ENCODE data around the gene COL26A1. TPM values are rescaled to one million over a fixed set of nuclear protein-coding genes. Genes with fewer than 3 reads are reported as not detected.

COL26A1 gene
- total and polyA plus RNA-seq, 7 donors = 0.13 TPM; not detected in 6

DNA sequence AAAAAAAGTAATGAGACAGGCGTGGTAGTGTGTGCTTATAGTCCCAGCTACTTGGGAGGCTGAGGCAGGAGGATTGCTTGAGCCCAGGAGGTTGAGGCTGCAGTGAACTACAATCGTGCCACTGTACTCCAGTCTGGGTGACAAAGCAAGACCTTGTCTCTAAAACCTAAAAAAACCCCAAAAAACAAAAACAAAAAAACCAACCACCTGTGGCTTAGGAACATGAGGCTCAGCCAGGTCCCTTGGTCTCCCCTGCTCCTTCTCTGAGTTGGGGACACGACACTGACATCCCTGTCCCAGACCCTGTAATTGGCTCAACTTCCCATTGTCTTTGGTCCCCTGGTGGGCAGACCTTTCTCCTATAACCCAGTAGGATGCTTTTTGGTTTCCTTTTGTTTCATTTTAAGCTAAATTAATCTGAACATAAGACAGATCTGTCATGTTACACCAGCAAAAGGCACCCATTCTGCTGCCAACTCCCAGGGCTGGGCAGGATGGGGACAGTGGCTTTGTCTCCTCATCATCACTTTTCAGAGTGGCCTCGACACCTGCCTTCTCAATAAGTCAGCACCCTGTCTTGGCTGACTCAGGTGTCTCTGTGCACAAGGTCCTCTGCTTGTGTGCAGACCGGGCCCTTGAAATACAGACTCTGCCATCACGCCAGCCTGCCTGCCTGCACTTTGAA is 192.1 kb downstream of the COL26A1 start:
- Histone ChIP-seq H3K36me3 (no peaks in the 10 kb centered on the region), H3K27ac (no peak overlapping the region), H3K9me3 (no peaks in the 10 kb centered on the region), H3K27me3 (peaks cover 0 to 3% (median 3%) of the 10 kb centered on the region in 3 donors), H3K4me3 (no peak overlapping the region), H3K4me1 (no peaks in the 10 kb centered on the region)
- 75 to 88% methylated on average over 6 of the region's 6 CpGs for WGBS, 2 donors
- no peak for DNase-seq
- TF ChIP-seq, protein P1, sequence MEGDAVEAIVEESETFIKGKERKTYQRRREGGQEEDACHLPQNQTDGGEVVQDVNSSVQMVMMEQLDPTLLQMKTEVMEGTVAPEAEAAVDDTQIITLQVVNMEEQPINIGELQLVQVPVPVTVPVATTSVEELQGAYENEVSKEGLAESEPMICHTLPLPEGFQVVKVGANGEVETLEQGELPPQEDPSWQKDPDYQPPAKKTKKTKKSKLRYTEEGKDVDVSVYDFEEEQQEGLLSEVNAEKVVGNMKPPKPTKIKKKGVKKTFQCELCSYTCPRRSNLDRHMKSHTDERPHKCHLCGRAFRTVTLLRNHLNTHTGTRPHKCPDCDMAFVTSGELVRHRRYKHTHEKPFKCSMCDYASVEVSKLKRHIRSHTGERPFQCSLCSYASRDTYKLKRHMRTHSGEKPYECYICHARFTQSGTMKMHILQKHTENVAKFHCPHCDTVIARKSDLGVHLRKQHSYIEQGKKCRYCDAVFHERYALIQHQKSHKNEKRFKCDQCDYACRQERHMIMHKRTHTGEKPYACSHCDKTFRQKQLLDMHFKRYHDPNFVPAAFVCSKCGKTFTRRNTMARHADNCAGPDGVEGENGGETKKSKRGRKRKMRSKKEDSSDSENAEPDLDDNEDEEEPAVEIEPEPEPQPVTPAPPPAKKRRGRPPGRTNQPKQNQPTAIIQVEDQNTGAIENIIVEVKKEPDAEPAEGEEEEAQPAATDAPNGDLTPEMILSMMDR (IDR thresholded peaks at IDR 0.05) = no peak
- intact Hi-C loops (cut with DNase I) = no loop called here

DNA sequence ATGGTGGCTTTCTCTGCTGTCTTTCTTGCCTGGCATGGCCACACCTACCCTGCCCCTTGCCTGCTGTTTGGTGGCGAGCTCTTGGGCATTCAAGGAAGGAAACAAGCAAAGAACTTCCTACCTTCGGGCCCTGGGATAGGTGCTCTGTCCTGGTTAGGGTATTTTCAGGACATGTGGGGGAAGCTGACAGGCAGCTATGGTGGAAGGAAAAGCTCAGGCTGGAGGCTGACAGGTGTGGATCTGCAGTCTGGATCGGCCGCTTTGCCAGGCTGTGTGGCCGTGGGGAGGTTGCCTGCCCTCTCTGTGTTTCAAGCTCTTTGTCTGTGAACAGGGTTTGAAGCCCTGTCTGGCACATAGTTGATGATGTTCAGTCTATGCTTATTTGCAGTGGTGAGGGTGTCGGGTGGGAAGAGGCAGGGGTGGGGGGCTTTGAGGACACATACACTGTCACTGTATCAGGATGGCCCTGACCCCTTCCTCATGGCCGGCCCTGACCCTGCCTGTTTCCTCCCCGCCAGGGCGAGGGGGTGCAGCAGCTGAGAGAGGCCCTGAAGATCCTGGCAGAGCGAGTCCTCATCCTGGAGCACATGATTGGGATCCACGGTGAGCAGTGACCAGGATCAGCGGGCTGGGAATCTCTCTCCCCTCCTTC is 192.7 kb downstream of the COL26A1 start:
- intact Hi-C loops (cut with DNase I) = no loop called here
- TF ChIP-seq POLR2A (IDR thresholded peaks at IDR 0.05) = no peak
- TF ChIP-seq, protein P1 (IDR thresholded peaks at IDR 0.05) = no peak
- TF ChIP-seq POLR2AphosphoS5 (IDR thresholded peaks at IDR 0.05) = no peak
- no peak for TF ChIP-seq EP300 (IDR thresholded peaks at IDR 0.05)
- Histone ChIP-seq H3K4me1 (no peaks in the 10 kb centered on the region), H3K9me3 (no peaks in the 10 kb centered on the region), H3K36me3 (no peaks in the 10 kb centered on the region), H3K4me3 (no peak overlapping the region), H3K27me3 (peaks cover 0 to 3% (median 3%) of the 10 kb centered on the region in 3 donors), H3K27ac (no peak overlapping the region)
- DNase-seq = no peak
- 80 to 86% methylated on average over 12 of the region's 12 CpGs for WGBS, 2 donors

DNA sequence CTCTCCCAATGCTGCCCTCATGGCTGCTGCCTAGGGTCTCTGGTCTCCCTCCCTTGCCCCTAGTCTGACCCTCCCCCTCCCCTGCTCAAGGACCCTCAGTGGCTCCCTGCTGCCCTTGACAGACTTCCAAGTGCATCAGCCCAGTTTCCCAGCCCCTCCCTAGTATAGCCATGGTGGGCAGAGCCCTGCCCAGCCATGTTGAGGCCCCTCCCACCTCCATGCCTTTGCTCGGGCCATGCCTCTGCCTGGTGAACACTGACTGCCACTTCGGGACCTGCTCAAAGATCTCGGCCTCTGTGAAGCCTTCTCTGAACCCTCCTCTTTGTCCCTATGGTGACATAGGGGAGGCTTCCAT is 193.2 kb downstream of the COL26A1 start:
- Histone ChIP-seq H3K4me1 (no peaks in the 10 kb centered on the region), H3K9me3 (no peaks in the 10 kb centered on the region), H3K36me3 (no peaks in the 10 kb centered on the region), H3K27me3 (peaks cover 0 to 3% (median 3%) of the 10 kb centered on the region in 3 donors), H3K27ac (no peak overlapping the region), H3K4me3 (no peak overlapping the region)
- intact Hi-C loops (cut with DNase I) = no loop called here
- no peak for DNase-seq
- TF ChIP-seq POLR2AphosphoS5 (IDR thresholded peaks at IDR 0.05) (no peak), POLR2A (IDR thresholded peaks at IDR 0.05) (no peak), EP300 (IDR thresholded peaks at IDR 0.05) (no peak)
- TF ChIP-seq, protein P1 (IDR thresholded peaks at IDR 0.05) = no peak
- 85 to 86% methylated on average over 3 of the region's 3 CpGs for WGBS, 2 donors

DNA sequence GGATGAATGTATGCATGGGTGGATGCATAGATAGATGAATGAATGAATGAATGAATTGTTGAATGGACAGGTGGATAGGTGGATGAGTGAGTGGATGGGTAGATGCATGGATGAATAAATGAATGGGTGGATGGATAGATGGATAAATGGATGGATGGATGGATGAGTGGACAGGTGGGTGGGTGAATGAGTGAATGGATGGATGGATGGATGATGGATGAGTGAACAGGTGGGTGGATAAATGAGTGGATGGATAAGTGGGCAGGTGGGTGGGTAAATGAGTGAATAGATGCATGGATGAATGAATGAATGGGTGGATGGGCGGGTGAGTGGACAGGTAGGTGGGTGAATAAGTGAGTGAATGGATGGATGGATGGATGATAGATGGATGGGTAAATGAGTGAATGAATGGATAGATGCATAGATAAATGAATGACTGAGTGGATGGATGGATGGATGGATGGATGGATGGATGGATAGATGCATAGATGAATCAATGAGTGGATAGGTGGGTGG is 193.8 kb downstream of the COL26A1 start:
- no peak overlapping the region for H3K4me3 ChIP-seq
- H3K9me3 ChIP-seq = no peaks in the 10 kb centered on the region
- TF ChIP-seq POLR2A (IDR thresholded peaks at IDR 0.05) (no peak), EP300 (IDR thresholded peaks at IDR 0.05) (no peak), POLR2AphosphoS5 (IDR thresholded peaks at IDR 0.05) (no peak)
- TF ChIP-seq, protein P1 (IDR thresholded peaks at IDR 0.05) = no peak
- peaks cover 0 to 4% (median 3%) of the 10 kb centered on the region in 3 donors for H3K27me3 ChIP-seq
- 81 to 82% methylated on average over 1 of the region's 1 CpG for WGBS, 2 donors
- H3K27ac ChIP-seq = no peak overlapping the region
- H3K36me3 ChIP-seq = no peaks in the 10 kb centered on the region
- intact Hi-C loops (cut with DNase I) = no loop called here
- no peaks in the 10 kb centered on the region for H3K4me1 ChIP-seq
- DNase-seq = no peak
